GM12878 (cell line): ENCODE results near the gene MBOAT1. TPM values are rescaled to one million over a fixed set of nuclear protein-coding genes. Genes with fewer than 3 reads are reported as not detected.
A peak's percentile ranks its signal among the peaks of the same experiment; 100 is the strongest.

Experiments used
- ATAC-seq: fragments of 200-7000 bp; cut with Tn5 transposase; 3 replicates; pipeline ENCODE4 v1.9.1; 2020; ENCODE audit warnings: mild to moderate bottlenecking, moderate library complexity
- BruUV-seq: library from RNA; stranded (reverse); fragments of 400-500 nt; replicated peaks from 2 replicates; lab custom pipeline; 2021; lab: Mats Ljungman, UMichigan
- CTCF ChIA-PET: fragments of 300-600 bp; sonication (Branson Sonifier 250); formaldehyde crosslinking; extraction: SDS; loops from one replicate; lab custom pipeline; 2021; ENCODE audit warnings: inconsistent platforms; lab: Yijun Ruan, JAX
- POLR2A ChIA-PET: fragments of 350-600 bp; formaldehyde crosslinking; extraction: SDS; loops from one replicate; lab custom pipeline; 2021; ENCODE audit warnings: inconsistent platforms; lab: Charles Lee
- RAD21 ChIA-PET: fragments of 300-600 bp; sonication (Branson Sonifier 250); formaldehyde crosslinking; loops from one replicate; lab custom pipeline; 2023; ENCODE audit warnings: antibody characterized with exemption; ENCODE audit not compliant: unreplicated experiment; lab: Charles Lee
- SMC1A ChIA-PET: fragments of 300-600 bp; sonication (Branson Sonifier 250); formaldehyde crosslinking; loops from one replicate; lab custom pipeline; 2023; ENCODE audit not compliant: unreplicated experiment, uncharacterized antibody; lab: Charles Lee
- DNase-seq: peaks from one replicate; pipeline ENCODE4 v3.0.0-alpha.2; 2011; ENCODE audit warnings: low read depth, low spot score
- FAIRE-seq: peaks from 3 replicates; lab custom pipeline; 2011; peaks lifted over from hg19 to GRCh38; lab: Jason Lieb, UNC
- H2AFZ ChIP-seq: 2 replicates; pipeline ENCODE4 v1.6.0; 2011; ENCODE audit warnings: low read depth, low read length, control low read depth; ENCODE audit not compliant: control insufficient read depth
- H3K27ac ChIP-seq: 2 replicates; pipeline ENCODE4 v1.5.1; 2011; ENCODE audit warnings: control low read depth; ENCODE audit not compliant: control insufficient read depth, insufficient read depth
- H3K27me3 ChIP-seq, 2 experiments: replicated peaks in 1 of 2; 2 replicates each; pipeline versions ENCODE4 v1.6.0 to v1.6.1; 2011; ENCODE audit warnings: low read length in 1 of 2; ENCODE audit not compliant: control insufficient read depth in 2 of 2, insufficient read depth in 2 of 2
- H3K36me3 ChIP-seq, 2 experiments: 2 replicates each; pipeline ENCODE4 v1.5.1; 2011; ENCODE audit warnings: low read length in 1 of 2; ENCODE audit not compliant: control insufficient read depth in 2 of 2, insufficient read depth in 2 of 2
- H3K4me1 ChIP-seq: 2 replicates; pipeline ENCODE4 v1.6.1; 2011; ENCODE audit warnings: mild to moderate bottlenecking, low read length, moderate library complexity, mixed read lengths; ENCODE audit not compliant: control insufficient read depth, insufficient read depth
- H3K4me2 ChIP-seq: 2 replicates; pipeline ENCODE4 v1.6.0; 2011; ENCODE audit warnings: control low read depth; ENCODE audit not compliant: control insufficient read depth, insufficient read depth
- H3K4me3 ChIP-seq: fragments of 200-600 bp; sonication (generic); 2 replicates; pipeline ENCODE4 v1.5.1; 2016
- H3K79me2 ChIP-seq: 2 replicates; pipeline ENCODE4 v1.6.0; 2011; ENCODE audit warnings: low read length; ENCODE audit not compliant: control insufficient read depth, insufficient read depth
- H3K9ac ChIP-seq: 2 replicates; pipeline ENCODE4 v1.8.0; 2011; ENCODE audit warnings: low read length, control low read depth, mixed read lengths; ENCODE audit not compliant: control insufficient read depth, insufficient read depth
- H3K9me3 ChIP-seq: replicated peaks from 3 replicates; pipeline ENCODE4 v1.5.1; 2011; ENCODE audit warnings: mild to moderate bottlenecking, low read length; ENCODE audit not compliant: control insufficient read depth, insufficient read depth
- H4K20me1 ChIP-seq: 2 replicates; pipeline ENCODE4 v1.6.0; 2011; ENCODE audit not compliant: control insufficient read depth, insufficient read depth
- CEBPB ChIP-seq, 2 experiments: fragments of 150-350 bp in 1 of 2; IDR thresholded peaks; 2 replicates each; pipeline ENCODE4 v1.6.1; 2012 to 2014; ENCODE audit warnings: low read depth in 2 of 2, low read length in 2 of 2, borderline replicate concordance in 1 of 2, inconsistent platforms in 1 of 2
- ETV6 ChIP-seq, 2 experiments: fragments of 450-650 bp in 1 of 2; IDR thresholded peaks in 1 of 2; conservative IDR thresholded peaks in 1 of 2; 2 replicates each; pipeline ENCODE4 v1.6.1; 2014; ENCODE audit warnings: antibody characterized with exemption in 1 of 2, borderline replicate concordance in 1 of 2, low read depth in 1 of 2, mild to moderate bottlenecking in 1 of 2, moderate library complexity in 1 of 2
- GABPA ChIP-seq: IDR thresholded peaks from 2 replicates; pipeline ENCODE4 v1.6.1; 2014; ENCODE audit warnings: antibody characterized with exemption, low read depth, mild to moderate bottlenecking, inconsistent platforms
- NFYB ChIP-seq: IDR thresholded peaks from 2 replicates; pipeline ENCODE4 v1.6.1; 2011; ENCODE audit warnings: low read depth, mild to moderate bottlenecking, low read length, improper control_type of control experiment, moderate library complexity; ENCODE audit not compliant: insufficient read depth
- YY1 ChIP-seq: IDR thresholded peaks from 2 replicates; pipeline ENCODE4 v1.6.1; 2011; ENCODE audit warnings: low read depth, mild to moderate bottlenecking, low read length
- ZNF384 ChIP-seq: IDR thresholded peaks from 2 replicates; pipeline ENCODE4 v1.6.1; 2012; ENCODE audit warnings: low read depth, mild to moderate bottlenecking, low read length, improper control_type of control experiment, borderline replicate concordance
- WGBS: methylation state at CpG from one replicate; pipeline ENCODE4 v1.1.6; 2016; ENCODE audit warnings: low lambda C conversion rate; ENCODE audit not compliant: insufficient replicate concordance, insufficient coverage; ENCODE audit errors: missing lambda C conversion rate; 5-methylcytosine and 5-hydroxymethylcytosine counted together
- in situ Hi-C: fragments of 300-500 bp; cut with MboI; formaldehyde crosslinking; loops from 9 replicates; pipeline ENCODE4 v1.14.3; 2018; ENCODE audit warnings: mixed read lengths
- intact Hi-C: fragments of 100-400 bp; cut with micrococcal nuclease; formaldehyde crosslinking; loops from one replicate; pipeline ENCODE4 v1.14.2; 2022; ENCODE audit not compliant: unreplicated experiment
- polyA plus RNA-seq, 11 experiments: library from polyadenylated mRNA; depleted of rRNA in 4 of 11; unstranded in 6 of 11; stranded (reverse) in 5 of 11; fragments of >200 nt; fragmentation: Nextera tagmentation in 4 of 11; fragmentation: Illumina TruSeq in 1 of 11; extraction: Ambion mirVana in 4 of 11; extraction: Trizol in 1 of 11; gene quantifications; 1 replicate in 1 of 11; 2 replicates in 10 of 11; pipeline versions ENCODE4 v1.2.1 to v1.2.3, GENCODE V29; 2011 to 2016; ENCODE audit warnings: inconsistent platforms in 2 of 11, missing spikeins in 2 of 11, low read depth in 1 of 11
- total RNA-seq, 4 experiments: library from RNA; depleted of rRNA in 3 of 4; stranded (reverse); fragments of >200 nt in 3 of 4; fragmentation: Illumina TruSeq in 1 of 4; extraction: Trizol in 1 of 4; gene quantifications; 2 replicates each; pipeline versions ENCODE4 v1.2.1 to v1.2.3, GENCODE V29; 2013 to 2021
- TF ChIP-seq, protein P1 (sequence below): IDR thresholded peaks from 2 replicates; pipeline ENCODE4 v1.6.1; 2011; ENCODE audit warnings: mild to moderate bottlenecking, low read depth, low read length, moderate library complexity; ENCODE audit not compliant: insufficient replicate concordance
- TF ChIP-seq, protein P2 (sequence below): fragments of 450-650 bp; IDR thresholded peaks from 2 replicates; pipeline ENCODE4 v1.6.1; 2017; ENCODE audit warnings: low read depth, mild to moderate bottlenecking, moderate library complexity
- TF ChIP-seq, protein P3 (sequence below): IDR thresholded peaks from 2 replicates; pipeline ENCODE4 v1.6.1; 2012; ENCODE audit warnings: low read depth, low read length, improper control_type of control experiment
- TF ChIP-seq, protein P4 (sequence below): IDR thresholded peaks from 2 replicates; pipeline ENCODE4 v1.6.1; 2012; ENCODE audit warnings: low read length, inconsistent platforms
- TF ChIP-seq, protein P5 (sequence below): IDR thresholded peaks from 2 replicates; pipeline ENCODE4 v1.6.1; 2012; ENCODE audit warnings: improper control_type of control experiment, low read depth, low read length; ENCODE audit not compliant: insufficient replicate concordance

The MBOAT1 gene
- total and polyA plus RNA-seq, 10 of the 15 experiments (the other 5 are each of a cell fraction or from before 2014, with no cell fraction given): 0.39 to 21.0 (median 11.6) TPM

DNA sequence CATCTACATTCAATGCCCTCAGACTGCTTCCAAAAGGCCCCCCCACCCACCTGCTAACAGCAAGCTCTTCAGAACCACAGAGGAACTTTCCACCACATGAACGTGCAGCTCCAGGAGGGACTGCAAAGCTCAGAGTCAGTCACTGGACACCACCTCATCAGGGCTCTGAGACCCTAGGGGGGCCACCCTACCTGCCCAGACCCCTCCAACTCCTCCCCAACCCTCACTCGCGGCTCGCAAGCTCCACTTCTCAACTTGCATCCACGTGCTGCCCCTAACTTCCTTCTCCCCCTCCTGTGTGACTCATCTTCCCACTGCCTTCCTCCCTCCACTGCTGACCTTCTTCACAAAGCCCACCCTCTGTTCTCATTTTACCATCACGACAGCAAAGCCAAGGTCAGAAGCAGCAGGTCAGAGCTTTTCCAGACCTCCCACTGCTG lies 6.5 kb downstream of the MBOAT1 start:
- ATAC-seq (no peak), DNase-seq (no peak), FAIRE-seq (no peak)
- Histone ChIP-seq H3K4me2 (peak overlapping the region; percentile 92), H4K20me1 (no peaks in the 10 kb centered on the region), H3K9me3 (no peaks in the 10 kb centered on the region), H2AFZ (no peak overlapping the region), H3K79me2 (peaks cover 69% of the 10 kb centered on the region), H3K27me3 (no peaks in the 10 kb centered on the region), H3K4me1 (peaks cover 46% of the 10 kb centered on the region), H3K9ac (no peak overlapping the region), H3K27ac (no peak overlapping the region), H3K4me3 (0 out of 2 replicates have a peak overlapping the region, but pooled peaks have one; percentile 68), H3K36me3 (no peaks in the 10 kb centered on the region; a peak in 2 of 4 replicates)
- ChIA-PET CTCF (interaction anchor here (0.9 kb wide), 1 partner anchor 79 kb away, joined by 3 read pairs; no protein-coding TSS in a partner anchor), POLR2A (interaction anchor here (0.6 kb wide), 1 partner anchor 496 kb away, joined by 9 read pairs; no protein-coding TSS in a partner anchor), SMC1A (interaction anchor here (1.2 to 1.3 kb wide), 2 partner anchors 30 to 85 kb away, joined by 4 read pairs; no protein-coding TSS in a partner anchor), RAD21 (interaction anchor here (1.9 kb wide), 1 partner anchor 80 kb away, joined by 5 read pairs; no protein-coding TSS in a partner anchor)
- BruUV-seq: no TSS peak
- in situ Hi-C loops (no loop called here), intact Hi-C loops (no loop called here)
- WGBS: 75% methylated on average over 6 of the region's 6 CpGs
- TF ChIP-seq, protein P1, sequence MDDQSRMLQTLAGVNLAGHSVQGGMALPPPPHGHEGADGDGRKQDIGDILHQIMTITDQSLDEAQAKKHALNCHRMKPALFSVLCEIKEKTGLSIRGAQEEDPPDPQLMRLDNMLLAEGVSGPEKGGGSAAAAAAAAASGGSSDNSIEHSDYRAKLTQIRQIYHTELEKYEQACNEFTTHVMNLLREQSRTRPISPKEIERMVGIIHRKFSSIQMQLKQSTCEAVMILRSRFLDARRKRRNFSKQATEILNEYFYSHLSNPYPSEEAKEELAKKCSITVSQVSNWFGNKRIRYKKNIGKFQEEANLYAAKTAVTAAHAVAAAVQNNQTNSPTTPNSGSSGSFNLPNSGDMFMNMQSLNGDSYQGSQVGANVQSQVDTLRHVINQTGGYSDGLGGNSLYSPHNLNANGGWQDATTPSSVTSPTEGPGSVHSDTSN: no peak
- no peak for TF ChIP-seq ETV6 (conservative IDR thresholded peaks at IDR 0.05 in 1 of 2, IDR thresholded peaks at IDR 0.05 in 1 of 2; ENCODE audit: borderline replicate concordance in 1 of 2, low read depth in 1 of 2)
- no peak for TF ChIP-seq YY1
- TF ChIP-seq ZNF384: no peak
- TF ChIP-seq, protein P2, sequence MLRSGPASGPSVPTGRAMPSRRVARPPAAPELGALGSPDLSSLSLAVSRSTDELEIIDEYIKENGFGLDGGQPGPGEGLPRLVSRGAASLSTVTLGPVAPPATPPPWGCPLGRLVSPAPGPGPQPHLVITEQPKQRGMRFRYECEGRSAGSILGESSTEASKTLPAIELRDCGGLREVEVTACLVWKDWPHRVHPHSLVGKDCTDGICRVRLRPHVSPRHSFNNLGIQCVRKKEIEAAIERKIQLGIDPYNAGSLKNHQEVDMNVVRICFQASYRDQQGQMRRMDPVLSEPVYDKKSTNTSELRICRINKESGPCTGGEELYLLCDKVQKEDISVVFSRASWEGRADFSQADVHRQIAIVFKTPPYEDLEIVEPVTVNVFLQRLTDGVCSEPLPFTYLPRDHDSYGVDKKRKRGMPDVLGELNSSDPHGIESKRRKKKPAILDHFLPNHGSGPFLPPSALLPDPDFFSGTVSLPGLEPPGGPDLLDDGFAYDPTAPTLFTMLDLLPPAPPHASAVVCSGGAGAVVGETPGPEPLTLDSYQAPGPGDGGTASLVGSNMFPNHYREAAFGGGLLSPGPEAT: no peak
- TF ChIP-seq GABPA: no peak
- TF ChIP-seq CEBPB (IDR thresholded peaks at IDR 0.05; ENCODE audit: borderline replicate concordance in 1 of 2, low read depth in 2 of 2, low read length in 2 of 2): no peak
- TF ChIP-seq, protein P3, sequence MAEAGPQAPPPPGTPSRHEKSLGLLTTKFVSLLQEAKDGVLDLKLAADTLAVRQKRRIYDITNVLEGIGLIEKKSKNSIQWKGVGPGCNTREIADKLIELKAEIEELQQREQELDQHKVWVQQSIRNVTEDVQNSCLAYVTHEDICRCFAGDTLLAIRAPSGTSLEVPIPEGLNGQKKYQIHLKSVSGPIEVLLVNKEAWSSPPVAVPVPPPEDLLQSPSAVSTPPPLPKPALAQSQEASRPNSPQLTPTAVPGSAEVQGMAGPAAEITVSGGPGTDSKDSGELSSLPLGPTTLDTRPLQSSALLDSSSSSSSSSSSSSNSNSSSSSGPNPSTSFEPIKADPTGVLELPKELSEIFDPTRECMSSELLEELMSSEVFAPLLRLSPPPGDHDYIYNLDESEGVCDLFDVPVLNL: no peak
- TF ChIP-seq, protein P4, sequence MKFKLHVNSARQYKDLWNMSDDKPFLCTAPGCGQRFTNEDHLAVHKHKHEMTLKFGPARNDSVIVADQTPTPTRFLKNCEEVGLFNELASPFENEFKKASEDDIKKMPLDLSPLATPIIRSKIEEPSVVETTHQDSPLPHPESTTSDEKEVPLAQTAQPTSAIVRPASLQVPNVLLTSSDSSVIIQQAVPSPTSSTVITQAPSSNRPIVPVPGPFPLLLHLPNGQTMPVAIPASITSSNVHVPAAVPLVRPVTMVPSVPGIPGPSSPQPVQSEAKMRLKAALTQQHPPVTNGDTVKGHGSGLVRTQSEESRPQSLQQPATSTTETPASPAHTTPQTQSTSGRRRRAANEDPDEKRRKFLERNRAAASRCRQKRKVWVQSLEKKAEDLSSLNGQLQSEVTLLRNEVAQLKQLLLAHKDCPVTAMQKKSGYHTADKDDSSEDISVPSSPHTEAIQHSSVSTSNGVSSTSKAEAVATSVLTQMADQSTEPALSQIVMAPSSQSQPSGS: no peak
- TF ChIP-seq, protein P5, sequence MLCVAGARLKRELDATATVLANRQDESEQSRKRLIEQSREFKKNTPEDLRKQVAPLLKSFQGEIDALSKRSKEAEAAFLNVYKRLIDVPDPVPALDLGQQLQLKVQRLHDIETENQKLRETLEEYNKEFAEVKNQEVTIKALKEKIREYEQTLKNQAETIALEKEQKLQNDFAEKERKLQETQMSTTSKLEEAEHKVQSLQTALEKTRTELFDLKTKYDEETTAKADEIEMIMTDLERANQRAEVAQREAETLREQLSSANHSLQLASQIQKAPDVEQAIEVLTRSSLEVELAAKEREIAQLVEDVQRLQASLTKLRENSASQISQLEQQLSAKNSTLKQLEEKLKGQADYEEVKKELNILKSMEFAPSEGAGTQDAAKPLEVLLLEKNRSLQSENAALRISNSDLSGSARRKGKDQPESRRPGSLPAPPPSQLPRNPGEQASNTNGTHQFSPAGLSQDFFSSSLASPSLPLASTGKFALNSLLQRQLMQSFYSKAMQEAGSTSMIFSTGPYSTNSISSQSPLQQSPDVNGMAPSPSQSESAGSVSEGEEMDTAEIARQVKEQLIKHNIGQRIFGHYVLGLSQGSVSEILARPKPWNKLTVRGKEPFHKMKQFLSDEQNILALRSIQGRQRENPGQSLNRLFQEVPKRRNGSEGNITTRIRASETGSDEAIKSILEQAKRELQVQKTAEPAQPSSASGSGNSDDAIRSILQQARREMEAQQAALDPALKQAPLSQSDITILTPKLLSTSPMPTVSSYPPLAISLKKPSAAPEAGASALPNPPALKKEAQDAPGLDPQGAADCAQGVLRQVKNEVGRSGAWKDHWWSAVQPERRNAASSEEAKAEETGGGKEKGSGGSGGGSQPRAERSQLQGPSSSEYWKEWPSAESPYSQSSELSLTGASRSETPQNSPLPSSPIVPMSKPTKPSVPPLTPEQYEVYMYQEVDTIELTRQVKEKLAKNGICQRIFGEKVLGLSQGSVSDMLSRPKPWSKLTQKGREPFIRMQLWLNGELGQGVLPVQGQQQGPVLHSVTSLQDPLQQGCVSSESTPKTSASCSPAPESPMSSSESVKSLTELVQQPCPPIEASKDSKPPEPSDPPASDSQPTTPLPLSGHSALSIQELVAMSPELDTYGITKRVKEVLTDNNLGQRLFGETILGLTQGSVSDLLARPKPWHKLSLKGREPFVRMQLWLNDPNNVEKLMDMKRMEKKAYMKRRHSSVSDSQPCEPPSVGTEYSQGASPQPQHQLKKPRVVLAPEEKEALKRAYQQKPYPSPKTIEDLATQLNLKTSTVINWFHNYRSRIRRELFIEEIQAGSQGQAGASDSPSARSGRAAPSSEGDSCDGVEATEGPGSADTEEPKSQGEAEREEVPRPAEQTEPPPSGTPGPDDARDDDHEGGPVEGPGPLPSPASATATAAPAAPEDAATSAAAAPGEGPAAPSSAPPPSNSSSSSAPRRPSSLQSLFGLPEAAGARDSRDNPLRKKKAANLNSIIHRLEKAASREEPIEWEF: no peak
- no peak for TF ChIP-seq NFYB
